Liver (tissue), 3 donors: Measurements from ENCODE around the gene GTF2IRD2.
"Not testable (repeated sequence)": the region's sequence is repeated elsewhere in the genome, so short reads cannot be mapped to it uniquely, and the experiment has no call there.

Experiments used
- ATF3 ChIP-seq: IDR thresholded peaks from 2 replicates; pipeline ENCODE4 v1.6.1; 2016; ENCODE audit warnings: antibody characterized with exemption
- CTCF ChIP-seq: fragments of 150-350 bp; IDR thresholded peaks from 2 replicates; pipeline ENCODE4 v1.5.1; 2017; ENCODE audit warnings: improper control_type of control experiment, low read depth, low read length; ENCODE audit not compliant: missing input control
- EGR1 ChIP-seq, 2 donors: IDR thresholded peaks; 2 replicates each; pipeline ENCODE4 v1.6.1; 2016 to 2018; ENCODE audit warnings: antibody characterized with exemption in 2 of 2, low read depth in 2 of 2
- FOXA1 ChIP-seq: IDR thresholded peaks from 2 replicates; pipeline ENCODE4 v1.6.1; 2016; ENCODE audit warnings: antibody characterized with exemption
- MAX ChIP-seq: IDR thresholded peaks from 2 replicates; pipeline ENCODE4 v1.6.1; 2016; ENCODE audit warnings: antibody characterized with exemption
- NR2F2 ChIP-seq: IDR thresholded peaks from 2 replicates; pipeline ENCODE4 v1.6.1; 2016; ENCODE audit warnings: antibody characterized with exemption
- RAD21 ChIP-seq, 2 donors: IDR thresholded peaks; 2 replicates each; pipeline ENCODE4 v1.6.1; 2016; ENCODE audit warnings: antibody characterized with exemption in 2 of 2, mild to moderate bottlenecking in 2 of 2
- REST ChIP-seq: IDR thresholded peaks from 2 replicates; pipeline ENCODE4 v1.6.1; 2016; ENCODE audit warnings: antibody characterized with exemption, mild to moderate bottlenecking
- RXRA ChIP-seq, 2 donors: IDR thresholded peaks; 2 replicates each; pipeline ENCODE4 v1.6.1; 2017 to 2018; ENCODE audit warnings: antibody characterized with exemption in 2 of 2, mild to moderate bottlenecking in 1 of 2
- SP1 ChIP-seq: IDR thresholded peaks from 2 replicates; pipeline ENCODE4 v1.6.1; 2018; ENCODE audit warnings: antibody characterized with exemption, mild to moderate bottlenecking
- ZBTB33 ChIP-seq: IDR thresholded peaks from 2 replicates; pipeline ENCODE4 v1.6.1; 2016; ENCODE audit warnings: antibody characterized with exemption
- donor health status: healthy.
- donor health status: healthy.

- TF ChIP-seq REST; CTCF; NR2F2; RAD21 (IDR thresholded peaks at IDR 0.05); SP1; FOXA1; MAX; ZBTB33; ATF3; RXRA (IDR thresholded peaks at IDR 0.05); EGR1 (IDR thresholded peaks at IDR 0.05; ENCODE audit: low read depth in 2 of 2): not testable (repeated sequence)
Observed at GRCh38 chr7:74850833-74851721, at the start of gene GTF2IRD2.
